ENCODE data around the gene MTMR12. TPM values are rescaled to one million over a fixed set of nuclear protein-coding genes. Genes with fewer than 3 reads are reported as not detected.
A peak's percentile ranks its signal among the peaks of the same experiment; 100 is the strongest.

MTMR12 gene
- total and polyA plus RNA-seq, 10 of the 15 experiments (the other 5 are each of a cell fraction or from before 2014, with no cell fraction given), result 5.0 to 22.9 (median 16.3) TPM

GRCh38 chr5:32343058-32343672 lies 30.4 kb upstream of the MTMR12 start:
- SMC1A ChIA-PET (ENCODE audit: uncharacterized antibody, unreplicated experiment), result interaction anchor here (1.2 kb wide), 1 partner anchor 111 kb away, joined by 5 read pairs; no protein-coding TSS in a partner anchor
- BruUV-seq (replicated peaks), result no TSS peak
- WGBS (ENCODE audit: insufficient coverage, insufficient replicate concordance, low lambda C conversion rate, missing lambda C conversion rate), result 100% methylated on average over 2 of the region's 2 CpGs
- intact Hi-C loops (cut with micrococcal nuclease; ENCODE audit: unreplicated experiment), result no loop called here
- Histone ChIP-seq H4K20me1 (ENCODE audit: control insufficient read depth, insufficient read depth) (no peaks in the 10 kb centered on the region), H3K27ac (ENCODE audit: control insufficient read depth, insufficient read depth) (no peak overlapping the region), H3K9me3 (replicated peaks; ENCODE audit: control insufficient read depth, insufficient read depth, low read length) (no peaks in the 10 kb centered on the region; the same call in 1 of the 3 replicates), H3K79me2 (ENCODE audit: control insufficient read depth, insufficient read depth, low read length) (no peaks in the 10 kb centered on the region), H2AFZ (ENCODE audit: control insufficient read depth, low read depth, low read length) (no peak overlapping the region), H3K4me1 (ENCODE audit: control insufficient read depth, insufficient read depth, low read length) (no peaks in the 10 kb centered on the region), H3K4me3 (no peak overlapping the region), H3K4me2 (ENCODE audit: control insufficient read depth, insufficient read depth) (no peak overlapping the region), H3K36me3 (ENCODE audit: control insufficient read depth in 2 of 2, insufficient read depth in 2 of 2, low read length in 1 of 2) (no peaks in the 10 kb centered on the region), H3K27me3 (replicated peaks in 1 of 2; ENCODE audit: control insufficient read depth in 2 of 2, insufficient read depth in 2 of 2, low read length in 1 of 2) (no peaks in the 10 kb centered on the region), H3K9ac (ENCODE audit: control insufficient read depth, insufficient read depth, low read length) (no peak overlapping the region)
- ATAC-seq, result no peak
- TF ChIP-seq ZSCAN29 (IDR thresholded peaks at IDR 0.05), result no peak
- no peak for TF ChIP-seq EP300 (IDR thresholded peaks at IDR 0.05; ENCODE audit: borderline replicate concordance in 1 of 2, control insufficient read depth in 1 of 2, low read depth in 2 of 2, low read length in 2 of 2)
- TF ChIP-seq GABPA (IDR thresholded peaks at IDR 0.05; ENCODE audit: low read depth), result no peak
- FAIRE-seq, result no peak
- in situ Hi-C loops (cut with MboI), result no loop called here
- DNase-seq (ENCODE audit: low read depth, low spot score), result no peak
- CTCF ChIA-PET, result interaction anchor here (0.7 to 2.3 kb wide), 4 partner anchors 22 to 1800 kb away, joined by 3 to 6 read pairs (median 3); no protein-coding TSS in a partner anchor
- RAD21 ChIA-PET (ENCODE audit: unreplicated experiment), result interaction anchor here (1.2 kb wide), 1 partner anchor 111 kb away, joined by 6 read pairs; no protein-coding TSS in a partner anchor
- POLR2A ChIA-PET, result no interaction called here

- intact Hi-C loops (cut with micrococcal nuclease; ENCODE audit: unreplicated experiment) (no loop called here), in situ Hi-C loops (cut with MboI) (no loop called here)
- Histone ChIP-seq H2AFZ (ENCODE audit: control insufficient read depth, low read depth, low read length) (no peak overlapping the region), H3K4me2 (ENCODE audit: control insufficient read depth, insufficient read depth) (no peak overlapping the region), H3K9me3 (replicated peaks; ENCODE audit: control insufficient read depth, insufficient read depth, low read length) (no peaks in the 10 kb centered on the region; the same call in 1 of the 3 replicates), H3K27ac (ENCODE audit: control insufficient read depth, insufficient read depth) (no peak overlapping the region), H3K9ac (ENCODE audit: control insufficient read depth, insufficient read depth, low read length) (no peak overlapping the region), H3K4me3 (no peak overlapping the region), H3K27me3 (replicated peaks in 1 of 2; ENCODE audit: control insufficient read depth in 2 of 2, insufficient read depth in 2 of 2, low read length in 1 of 2) (no peaks in the 10 kb centered on the region), H3K36me3 (ENCODE audit: control insufficient read depth in 2 of 2, insufficient read depth in 2 of 2, low read length in 1 of 2) (no peaks in the 10 kb centered on the region), H3K79me2 (ENCODE audit: control insufficient read depth, insufficient read depth, low read length) (no peaks in the 10 kb centered on the region), H3K4me1 (ENCODE audit: control insufficient read depth, insufficient read depth, low read length) (no peaks in the 10 kb centered on the region), H4K20me1 (ENCODE audit: control insufficient read depth, insufficient read depth) (no peaks in the 10 kb centered on the region)
- CTCF ChIA-PET, result interaction anchor here (0.6 to 2.3 kb wide), 6 partner anchors 13 to 500 kb away, joined by 3 to 6 read pairs (median 4); no protein-coding TSS in a partner anchor
- FAIRE-seq (no peak), ATAC-seq (no peak), DNase-seq (ENCODE audit: low read depth, low spot score) (no peak)
- BruUV-seq (replicated peaks), result no TSS peak
- RAD21 ChIA-PET (ENCODE audit: unreplicated experiment), result interaction anchor here (1.2 kb wide), 1 partner anchor 111 kb away, joined by 6 read pairs; no protein-coding TSS in a partner anchor
- TF ChIP-seq SPI1 (IDR thresholded peaks at IDR 0.05; ENCODE audit: borderline replicate concordance, insufficient read depth, low read depth, low read length), result peak; percentile 30; the same call in 1 of the 2 replicates
- TF ChIP-seq JUND (IDR thresholded peaks at IDR 0.05; ENCODE audit: low read depth, low read length), result no peak
- POLR2A ChIA-PET, result no interaction called here
- 28% methylated on average over 4 of the region's 4 CpGs for WGBS (ENCODE audit: insufficient coverage, insufficient replicate concordance, low lambda C conversion rate, missing lambda C conversion rate)
- SMC1A ChIA-PET (ENCODE audit: uncharacterized antibody, unreplicated experiment), result interaction anchor here (0.7 to 1.2 kb wide), 2 partner anchors 13 to 237 kb away, joined by 3 to 6 read pairs; no protein-coding TSS in a partner anchor
These were observed 29.9 kb upstream of the MTMR12 start for GRCh38 chr5:32342656-32343055.
